Body of pancreas (tissue), 4 donors: ENCODE data around the gene BICD2.

Source experiments
- CTCF ChIP-seq, 7 experiments: fragments of 450-650 bp in 4 of 7; fragments of 200-600 bp in 3 of 7; sonication (generic) in 3 of 7; IDR thresholded peaks; one replicate each; pipeline ENCODE4 v1.5.1; 2016 to 2019; ENCODE audit warnings: antibody characterized with exemption in 7 of 7
- POLR2A ChIP-seq, 3 donors: fragments of 450-650 bp; IDR thresholded peaks; one replicate each; pipeline ENCODE4 v1.6.1; 2016; ENCODE audit warnings: antibody characterized with exemption in 3 of 3, mild to moderate bottlenecking in 2 of 3

DNA sequence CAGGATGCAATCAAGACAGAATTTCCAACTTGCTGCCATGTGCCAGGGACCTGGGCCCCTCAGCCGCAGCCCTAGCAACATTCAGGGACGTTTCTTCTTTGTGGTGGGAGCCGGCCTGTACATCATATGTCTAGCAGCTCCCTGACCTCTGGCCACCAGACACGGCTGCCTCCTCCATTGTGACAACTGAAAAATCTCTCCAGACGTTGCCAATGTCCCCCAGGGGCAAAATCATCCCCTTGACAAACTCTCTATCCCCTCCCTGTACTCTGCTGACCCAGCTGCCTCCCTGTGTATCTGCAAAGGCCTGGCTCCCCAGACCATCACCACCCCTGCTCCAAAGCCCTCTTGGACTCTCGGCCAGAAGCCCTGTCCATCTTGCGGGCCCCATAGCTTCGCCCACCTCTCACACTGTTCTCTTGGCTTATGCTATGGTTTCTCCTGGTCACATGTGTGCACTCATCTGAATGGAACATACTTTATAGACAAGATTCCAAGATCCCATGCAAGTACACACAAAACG, 40.8 kb downstream of the BICD2 start:
- TF ChIP-seq CTCF (IDR thresholded peaks at IDR 0.05) (no peak), POLR2A (IDR thresholded peaks at IDR 0.05) (no peak)
